K562 (cell line): ENCODE results near the gene TRIM33. TPM values are rescaled to one million over a fixed set of nuclear protein-coding genes. Genes with fewer than 3 reads are reported as not detected.

Experiments used
- CHCHD3 ChIP-seq: fragments of 250-450 bp; sonication (Bioruptor Pico); IDR thresholded peaks from 2 replicates; pipeline ENCODE4 v2.1.2; 2022; ENCODE audit warnings: mild to moderate bottlenecking
- ETS2 ChIP-seq: IDR thresholded peaks from 2 replicates; pipeline ENCODE4 v1.6.1; 2016; ENCODE audit warnings: borderline replicate concordance, missing genetic modification characterization, mild to moderate bottlenecking, moderate library complexity, missing compliant biosample characterization; ENCODE audit not compliant: poor library complexity, severe bottlenecking
- HMGN3 ChIP-seq: IDR thresholded peaks from 2 replicates; pipeline ENCODE4 v1.6.1; 2011; ENCODE audit warnings: borderline replicate concordance, low read depth, mild to moderate bottlenecking, mixed read lengths, low read length; ENCODE audit not compliant: insufficient read length; ENCODE audit errors: extremely low read depth
- KDM5B ChIP-seq: fragments of 200-600 bp; sonication (generic); IDR thresholded peaks from 2 replicates; pipeline ENCODE4 v1.6.1; 2012; ENCODE audit warnings: low read depth, mild to moderate bottlenecking, moderate library complexity, low read length, control low read depth, inconsistent platforms; ENCODE audit not compliant: insufficient replicate concordance
- NCOR1 ChIP-seq: fragments of 450-650 bp; IDR thresholded peaks from 2 replicates; pipeline ENCODE4 v1.6.1; 2016; ENCODE audit warnings: mild to moderate bottlenecking, moderate library complexity
- NR3C1 ChIP-seq: sonication (generic); formaldehyde crosslinking; IDR thresholded peaks from 2 replicates; pipeline ENCODE4 v1.8.1; 2022; ENCODE audit warnings: missing genetic modification reagents
- POLR3G ChIP-seq: IDR thresholded peaks from 2 replicates; pipeline ENCODE4 v1.6.1; 2011; ENCODE audit not compliant: insufficient read length, insufficient replicate concordance; ENCODE audit errors: extremely low read depth
- PRPF4 ChIP-seq: fragments of 200-400 bp; formaldehyde crosslinking; IDR thresholded peaks from one replicate; pipeline ENCODE4 v1.6.1; 2017; ENCODE audit warnings: low read length, low read depth, mild to moderate bottlenecking; ENCODE audit not compliant: insufficient read depth, poor library complexity, severe bottlenecking
- TCFL5 ChIP-seq: fragments of 250-450 bp; sonication (Bioruptor Pico); conservative IDR thresholded peaks from 2 replicates; pipeline ENCODE4 v1.6.1; 2021; ENCODE audit warnings: mild to moderate bottlenecking, moderate library complexity, matching md5 sums
- ZNF146 ChIP-seq: IDR thresholded peaks from one replicate; pipeline ENCODE4 v1.6.1; 2018; ENCODE audit warnings: missing compliant biosample characterization; ENCODE audit not compliant: unreplicated experiment
- ZNF589 ChIP-seq: fragments of 200-800 bp; sonication (Bioruptor generic); IDR thresholded peaks from 2 replicates; pipeline ENCODE4 v1.6.1; 2016; ENCODE audit warnings: low read depth, missing genetic modification characterization, missing compliant biosample characterization
- ZNF695 ChIP-seq: fragments of 450-650 bp; formaldehyde crosslinking; IDR thresholded peaks from 2 replicates; pipeline ENCODE4 v1.4.0; 2020; ENCODE audit warnings: mild to moderate bottlenecking, moderate library complexity
- polyA plus RNA-seq, 8 experiments: library from polyadenylated mRNA; depleted of rRNA in 4 of 8; stranded (reverse) in 5 of 8; unstranded in 3 of 8; fragments of >200 nt; fragmentation: Nextera tagmentation in 2 of 8; fragmentation: Illumina TruSeq in 1 of 8; extraction: Ambion mirVana in 2 of 8; extraction: Trizol in 1 of 8; gene quantifications; 2 replicates each; pipeline versions ENCODE4 v1.2.1 to v1.2.3, GENCODE V29; 2011 to 2014; ENCODE audit warnings: inconsistent platforms in 1 of 8, missing spikeins in 1 of 8
- total RNA-seq, 7 experiments: library from RNA; depleted of rRNA in 6 of 7; stranded (reverse); fragments of >200 nt in 6 of 7; fragmentation: Illumina TruSeq in 2 of 7; extraction: Trizol in 2 of 7; gene quantifications; 2 replicates each; pipeline versions ENCODE4 v1.2.1 to v1.2.3, GENCODE V29; 2011 to 2021; ENCODE audit warnings: low replicate concordance in 1 of 7
- TF ChIP-seq, protein P1 (sequence below), 2 experiments: fragments of 200-800 bp in 1 of 2; sonication (Bioruptor generic) in 1 of 2; sonication (generic) in 1 of 2; formaldehyde crosslinking in 1 of 2; IDR thresholded peaks in 1 of 2; conservative IDR thresholded peaks in 1 of 2; 2 replicates each; pipeline versions ENCODE4 v1.5.0 to v1.6.1; 2016 to 2020; ENCODE audit warnings: missing compliant biosample characterization in 1 of 2, missing genetic modification characterization in 1 of 2, missing genetic modification reagents in 1 of 2
- TF ChIP-seq, protein P2 (sequence below): fragments of 450-650 bp; conservative IDR thresholded peaks from 2 replicates; pipeline ENCODE4 v1.6.1; 2016; ENCODE audit warnings: missing genetic modification characterization, low read depth, mild to moderate bottlenecking, missing compliant biosample characterization, moderate library complexity
- TF ChIP-seq, protein P3 (sequence below): fragments of 250-450 bp; sonication (Bioruptor Pico); IDR thresholded peaks from 2 replicates; pipeline ENCODE4 v1.8.0; 2021; ENCODE audit warnings: mild to moderate bottlenecking, moderate library complexity
- TF ChIP-seq, protein P4 (sequence below): fragments of 250-450 bp; sonication (Bioruptor Pico); IDR thresholded peaks from 2 replicates; pipeline ENCODE4 v1.6.1; 2021; ENCODE audit warnings: mild to moderate bottlenecking
- TF ChIP-seq, protein P5 (sequence below): fragments of 450-650 bp; IDR thresholded peaks from 2 replicates; pipeline ENCODE4 v1.6.1; 2016; ENCODE audit warnings: mild to moderate bottlenecking
- TF ChIP-seq, protein P6 (sequence below): fragments of 250-450 bp; sonication (Bioruptor Pico); IDR thresholded peaks from 2 replicates; pipeline ENCODE4 v1.8.0; 2021; ENCODE audit warnings: borderline replicate concordance, mild to moderate bottlenecking, moderate library complexity; ENCODE audit not compliant: poor library complexity, severe bottlenecking

Gene TRIM33
- total and polyA plus RNA-seq, 9 of the 15 experiments (the other 6 are each of a cell fraction or from before 2014, with no cell fraction given) = 9.3 to 58.4 (median 40.2) TPM

DNA sequence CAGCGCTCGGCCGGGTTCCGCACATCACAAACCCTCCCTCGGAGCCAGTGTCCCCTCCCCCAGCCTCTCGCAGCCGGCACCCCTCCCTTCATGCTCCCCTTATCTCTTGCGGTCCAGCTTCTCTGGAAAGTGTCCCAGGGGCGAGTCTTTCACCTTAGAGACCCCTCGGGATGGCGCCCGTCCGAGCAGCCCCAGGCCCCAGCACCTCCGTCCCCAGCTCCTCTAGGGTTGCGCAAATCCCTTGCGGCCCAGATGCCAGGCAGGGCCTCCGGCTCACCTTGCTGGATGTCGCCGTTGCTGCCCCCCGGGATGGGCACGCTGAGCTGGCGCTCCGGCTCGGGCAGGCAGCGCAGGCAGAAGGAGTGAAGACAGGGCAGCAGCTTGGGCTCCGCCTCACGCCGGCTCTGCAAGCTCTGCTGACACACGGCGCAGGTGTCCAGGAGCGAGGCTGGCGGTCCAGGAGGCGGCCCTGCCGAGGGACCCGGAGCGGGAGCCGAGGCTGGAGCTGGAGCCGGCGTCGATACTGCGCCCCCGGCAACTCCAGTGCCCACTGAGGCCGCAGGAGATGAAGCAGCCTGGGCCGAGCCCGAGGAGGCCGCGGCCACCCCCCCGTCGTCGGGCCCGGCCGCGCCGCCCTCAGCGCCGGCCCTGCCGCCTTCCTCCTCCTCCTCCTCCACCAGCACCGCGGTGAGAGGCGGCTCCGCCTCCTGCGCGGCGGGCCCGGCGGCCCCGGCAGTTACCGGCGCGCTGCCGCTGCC, 550 bp downstream of the TRIM33 start (continued):
- TF ChIP-seq PRPF4 (peak; percentile 29), ZNF146 (peak; percentile 12), ETS2 (tag) (peak; percentile 49), TCFL5 (no peak), ZNF589 (CRISPR knock-in tag) (no peak), NR3C1 (CRISPR knock-in tag) (peak; percentile 83; the same call in 1 of the 2 replicates), HMGN3 (peak; percentile 73), NCOR1 (peak; percentile 70), KDM5B (peak; percentile 65), POLR3G (no peak), CHCHD3 (CRISPR knock-in tag) (no peak), ZNF695 (CRISPR knock-in tag) (no peak)
- TF ChIP-seq, protein P1, sequence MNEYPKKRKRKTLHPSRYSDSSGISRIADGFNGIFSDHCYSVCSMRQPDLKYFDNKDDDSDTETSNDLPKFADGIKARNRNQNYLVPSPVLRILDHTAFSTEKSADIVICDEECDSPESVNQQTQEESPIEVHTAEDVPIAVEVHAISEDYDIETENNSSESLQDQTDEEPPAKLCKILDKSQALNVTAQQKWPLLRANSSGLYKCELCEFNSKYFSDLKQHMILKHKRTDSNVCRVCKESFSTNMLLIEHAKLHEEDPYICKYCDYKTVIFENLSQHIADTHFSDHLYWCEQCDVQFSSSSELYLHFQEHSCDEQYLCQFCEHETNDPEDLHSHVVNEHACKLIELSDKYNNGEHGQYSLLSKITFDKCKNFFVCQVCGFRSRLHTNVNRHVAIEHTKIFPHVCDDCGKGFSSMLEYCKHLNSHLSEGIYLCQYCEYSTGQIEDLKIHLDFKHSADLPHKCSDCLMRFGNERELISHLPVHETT (CRISPR knock-in tag; conservative IDR thresholded peaks at IDR 0.05 in 1 of 2, IDR thresholded peaks at IDR 0.05 in 1 of 2) = no peak
- TF ChIP-seq, protein P2, sequence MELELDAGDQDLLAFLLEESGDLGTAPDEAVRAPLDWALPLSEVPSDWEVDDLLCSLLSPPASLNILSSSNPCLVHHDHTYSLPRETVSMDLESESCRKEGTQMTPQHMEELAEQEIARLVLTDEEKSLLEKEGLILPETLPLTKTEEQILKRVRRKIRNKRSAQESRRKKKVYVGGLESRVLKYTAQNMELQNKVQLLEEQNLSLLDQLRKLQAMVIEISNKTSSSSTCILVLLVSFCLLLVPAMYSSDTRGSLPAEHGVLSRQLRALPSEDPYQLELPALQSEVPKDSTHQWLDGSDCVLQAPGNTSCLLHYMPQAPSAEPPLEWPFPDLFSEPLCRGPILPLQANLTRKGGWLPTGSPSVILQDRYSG = no peak
- TF ChIP-seq, protein P3, sequence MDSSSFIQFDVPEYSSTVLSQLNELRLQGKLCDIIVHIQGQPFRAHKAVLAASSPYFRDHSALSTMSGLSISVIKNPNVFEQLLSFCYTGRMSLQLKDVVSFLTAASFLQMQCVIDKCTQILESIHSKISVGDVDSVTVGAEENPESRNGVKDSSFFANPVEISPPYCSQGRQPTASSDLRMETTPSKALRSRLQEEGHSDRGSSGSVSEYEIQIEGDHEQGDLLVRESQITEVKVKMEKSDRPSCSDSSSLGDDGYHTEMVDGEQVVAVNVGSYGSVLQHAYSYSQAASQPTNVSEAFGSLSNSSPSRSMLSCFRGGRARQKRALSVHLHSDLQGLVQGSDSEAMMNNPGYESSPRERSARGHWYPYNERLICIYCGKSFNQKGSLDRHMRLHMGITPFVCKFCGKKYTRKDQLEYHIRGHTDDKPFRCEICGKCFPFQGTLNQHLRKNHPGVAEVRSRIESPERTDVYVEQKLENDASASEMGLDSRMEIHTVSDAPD = no peak
- TF ChIP-seq, protein P4, sequence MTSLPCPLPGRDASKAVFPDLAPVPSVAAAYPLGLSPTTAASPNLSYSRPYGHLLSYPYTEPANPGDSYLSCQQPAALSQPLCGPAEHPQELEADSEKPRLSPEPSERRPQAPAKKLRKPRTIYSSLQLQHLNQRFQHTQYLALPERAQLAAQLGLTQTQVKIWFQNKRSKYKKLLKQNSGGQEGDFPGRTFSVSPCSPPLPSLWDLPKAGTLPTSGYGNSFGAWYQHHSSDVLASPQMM (CRISPR knock-in tag) = no peak
- TF ChIP-seq, protein P5, sequence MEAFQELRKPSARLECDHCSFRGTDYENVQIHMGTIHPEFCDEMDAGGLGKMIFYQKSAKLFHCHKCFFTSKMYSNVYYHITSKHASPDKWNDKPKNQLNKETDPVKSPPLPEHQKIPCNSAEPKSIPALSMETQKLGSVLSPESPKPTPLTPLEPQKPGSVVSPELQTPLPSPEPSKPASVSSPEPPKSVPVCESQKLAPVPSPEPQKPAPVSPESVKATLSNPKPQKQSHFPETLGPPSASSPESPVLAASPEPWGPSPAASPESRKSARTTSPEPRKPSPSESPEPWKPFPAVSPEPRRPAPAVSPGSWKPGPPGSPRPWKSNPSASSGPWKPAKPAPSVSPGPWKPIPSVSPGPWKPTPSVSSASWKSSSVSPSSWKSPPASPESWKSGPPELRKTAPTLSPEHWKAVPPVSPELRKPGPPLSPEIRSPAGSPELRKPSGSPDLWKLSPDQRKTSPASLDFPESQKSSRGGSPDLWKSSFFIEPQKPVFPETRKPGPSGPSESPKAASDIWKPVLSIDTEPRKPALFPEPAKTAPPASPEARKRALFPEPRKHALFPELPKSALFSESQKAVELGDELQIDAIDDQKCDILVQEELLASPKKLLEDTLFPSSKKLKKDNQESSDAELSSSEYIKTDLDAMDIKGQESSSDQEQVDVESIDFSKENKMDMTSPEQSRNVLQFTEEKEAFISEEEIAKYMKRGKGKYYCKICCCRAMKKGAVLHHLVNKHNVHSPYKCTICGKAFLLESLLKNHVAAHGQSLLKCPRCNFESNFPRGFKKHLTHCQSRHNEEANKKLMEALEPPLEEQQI = no peak
- TF ChIP-seq, protein P6, sequence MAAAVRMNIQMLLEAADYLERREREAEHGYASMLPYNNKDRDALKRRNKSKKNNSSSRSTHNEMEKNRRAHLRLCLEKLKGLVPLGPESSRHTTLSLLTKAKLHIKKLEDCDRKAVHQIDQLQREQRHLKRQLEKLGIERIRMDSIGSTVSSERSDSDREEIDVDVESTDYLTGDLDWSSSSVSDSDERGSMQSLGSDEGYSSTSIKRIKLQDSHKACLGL = no peak
